ENCODE results near the gene RABGEF1. TPM values are rescaled to one million over a fixed set of nuclear protein-coding genes. Genes with fewer than 3 reads are reported as not detected.

Gene RABGEF1
- 45.9 and 49.1 TPM in 2 replicates for total RNA-seq

GRCh38 chr7:66740302-66740979 is at the start of gene RABGEF1:
Gene RABGEF1 (plus strand): TSS chr7:66740733. CDS start chr7:66771900, 31,167 bp downstream.

Other genes with a start within 250 kb of the RABGEF1 start
- 5.0 and 7.0 TPM in 2 replicates for gene KCTD7, start 111.9 kb upstream of the RABGEF1 start, total RNA-seq
- gene TMEM248, start 180.5 kb downstream of the RABGEF1 start, total RNA-seq: 79.6 and 104 TPM in 2 replicates

Measured in regular cardiac myocyte (primary cell).